Spinal cord (tissue), 10 donors: ENCODE results near the gene SOX13. TPM values are rescaled to one million over a fixed set of nuclear protein-coding genes. Genes with fewer than 3 reads are reported as not detected.
"Not testable (repeated sequence)": the region's sequence is repeated elsewhere in the genome, so short reads cannot be mapped to it uniquely, and the experiment has no call there.

ENCODE experiments used
- DNase-seq, 6 donors: peaks; one replicate each; pipeline versions ENCODE4 v3.0.0 to v3.0.0-alpha.2; 2013 to 2015; ENCODE audit warnings: low spot score in 6 of 6, low read depth in 4 of 6
- H3K27ac ChIP-seq: one replicate; pipeline ENCODE4 v1.5.1; 2013; ENCODE audit warnings: low read depth, low read length, control low read depth
- H3K27me3 ChIP-seq: one replicate; pipeline ENCODE4 v1.6.1; 2013; ENCODE audit warnings: low read length; ENCODE audit not compliant: control insufficient read depth, insufficient read depth
- H3K36me3 ChIP-seq: one replicate; pipeline ENCODE4 v1.6.1; 2013; ENCODE audit warnings: low read length; ENCODE audit not compliant: control insufficient read depth, insufficient read depth
- H3K4me1 ChIP-seq: one replicate; pipeline ENCODE4 v1.6.1; 2013; ENCODE audit warnings: low read length; ENCODE audit not compliant: control insufficient read depth, insufficient read depth
- H3K4me3 ChIP-seq: one replicate; pipeline ENCODE4 v1.5.1; 2013; ENCODE audit warnings: low read depth, low read length, control low read depth
- H3K9me3 ChIP-seq: one replicate; pipeline ENCODE4 v1.6.1; 2013; ENCODE audit warnings: low read length; ENCODE audit not compliant: control insufficient read depth, insufficient read depth
- WGBS: methylation state at CpG from one replicate; pipeline ENCODE4 v1.1.5; 2013; ENCODE audit warnings: missing lambda C conversion rate; ENCODE audit not compliant: insufficient coverage; 5-methylcytosine and 5-hydroxymethylcytosine counted together
- polyA plus RNA-seq, 2 donors: library from polyadenylated mRNA; unstranded; fragments of 120-200 nt; gene quantifications; one replicate each; pipeline ENCODE4 v1.2.1, GENCODE V29; 2013; ENCODE audit not compliant: insufficient read length in 2 of 2
- total RNA-seq, 2 donors: library from RNA; depleted of rRNA in 1 of 2; stranded (reverse); fragments of 120-200 nt in 1 of 2; fragments of >200 nt in 1 of 2; gene quantifications; one replicate each; pipeline versions ENCODE4 v1.2.3 to v1.2.4, GENCODE V29; 2013 to 2014
- donor health status: healthy.

Gene SOX13
- total and polyA plus RNA-seq, 4 donors: 8.4 to 49.6 (median 31.5) TPM

GRCh38 chr1:204081791-204082513, 9.0 kb downstream of the SOX13 start:
- no peaks in the 10 kb centered on the region for H3K9me3 ChIP-seq
- H3K36me3 ChIP-seq: peaks cover 3% of the 10 kb centered on the region
- H3K4me1 ChIP-seq: peaks cover 75% of the 10 kb centered on the region
- no peak for DNase-seq
- no peak overlapping the region for H3K27ac ChIP-seq
- H3K27me3 ChIP-seq: no peaks in the 10 kb centered on the region
- no peak overlapping the region for H3K4me3 ChIP-seq
- WGBS: 60% methylated on average over 6 of the region's 8 CpGs

- H3K4me1 ChIP-seq: peaks cover 81% of the 10 kb centered on the region
- no peak overlapping the region for H3K4me3 ChIP-seq
- no peaks in the 10 kb centered on the region for H3K27me3 ChIP-seq
- 95% methylated on average over 7 of the region's 7 CpGs for WGBS
- H3K9me3 ChIP-seq: no peaks in the 10 kb centered on the region
- peak overlapping the region; percentile 74 for H3K27ac ChIP-seq
- no peak for DNase-seq
- H3K36me3 ChIP-seq: peaks cover 3% of the 10 kb centered on the region
Measured at GRCh38 chr1:204083491-204083890, 10.6 kb downstream of the SOX13 start.

GRCh38 chr1:204084247-204084772, 11.4 kb downstream of the SOX13 start:
- peak overlapping the region; percentile 74 for H3K27ac ChIP-seq
- peaks cover 80% of the 10 kb centered on the region for H3K4me1 ChIP-seq
- H3K9me3 ChIP-seq: no peaks in the 10 kb centered on the region
- H3K4me3 ChIP-seq: no peak overlapping the region
- peak in 3 of 6 donors; percentile 62 to 85 (median 85) for DNase-seq
- 35% methylated on average over 2 of the region's 4 CpGs for WGBS
- no peaks in the 10 kb centered on the region for H3K27me3 ChIP-seq
- H3K36me3 ChIP-seq: peaks cover 3% of the 10 kb centered on the region

GRCh38 chr1:204085876-204086275, 13.0 kb downstream of the SOX13 start:
- WGBS: 74% methylated on average over 3 of the region's 7 CpGs
- Histone ChIP-seq H3K36me3 (peaks cover 3% of the 10 kb centered on the region), H3K27ac (no peak overlapping the region), H3K4me1 (peaks cover 76% of the 10 kb centered on the region), H3K27me3 (no peaks in the 10 kb centered on the region), H3K4me3 (no peak overlapping the region), H3K9me3 (no peaks in the 10 kb centered on the region)
- no peak for DNase-seq

GRCh38 chr1:204087181-204087892, 14.4 kb downstream of the SOX13 start:
- H3K27me3 ChIP-seq: no peaks in the 10 kb centered on the region
- H3K27ac ChIP-seq: no peak overlapping the region
- no peak overlapping the region for H3K4me3 ChIP-seq
- H3K4me1 ChIP-seq: peaks cover 70% of the 10 kb centered on the region
- H3K9me3 ChIP-seq: no peaks in the 10 kb centered on the region
- H3K36me3 ChIP-seq: peaks cover 3% of the 10 kb centered on the region
- WGBS: 93% methylated on average over 4 of the region's 8 CpGs
- DNase-seq: no peak

GRCh38 chr1:204087893-204088528, 15.1 kb downstream of the SOX13 start:
- Histone ChIP-seq H3K36me3 (peaks cover 3% of the 10 kb centered on the region), H3K27ac (peak overlapping the region; percentile 36), H3K9me3 (no peaks in the 10 kb centered on the region), H3K4me1 (peaks cover 67% of the 10 kb centered on the region), H3K27me3 (no peaks in the 10 kb centered on the region), H3K4me3 (no peak overlapping the region)
- 41% methylated on average over 3 of the region's 7 CpGs for WGBS
- DNase-seq: peak in 2 of 6 donors; percentile 27 to 38

- Histone ChIP-seq H3K9me3 (no peaks in the 10 kb centered on the region), H3K4me3 (no peak overlapping the region), H3K4me1 (peaks cover 67% of the 10 kb centered on the region), H3K27me3 (no peaks in the 10 kb centered on the region), H3K36me3 (peaks cover 1% of the 10 kb centered on the region), H3K27ac (peak overlapping the region; percentile 36)
- DNase-seq: no peak
- WGBS: 36% methylated on average over 3 of the region's 8 CpGs
Measured at GRCh38 chr1:204088596-204088995, 15.7 kb downstream of the SOX13 start.

- 43% methylated on average over 9 of the region's 15 CpGs for WGBS
- no peak overlapping the region for H3K4me3 ChIP-seq
- no peaks in the 10 kb centered on the region for H3K27me3 ChIP-seq
- H3K36me3 ChIP-seq: no peaks in the 10 kb centered on the region
- peaks cover 64% of the 10 kb centered on the region for H3K4me1 ChIP-seq
- peak in 1 of 6 donors; percentile 76 for DNase-seq
- no peaks in the 10 kb centered on the region for H3K9me3 ChIP-seq
- H3K27ac ChIP-seq: peak overlapping the region; percentile 36
Measured at GRCh38 chr1:204089044-204089751, 16.3 kb downstream of the SOX13 start.

- 100% methylated on average over 2 of the region's 3 CpGs for WGBS
- H3K36me3 ChIP-seq, H3K27ac ChIP-seq, H3K4me3 ChIP-seq, H3K9me3 ChIP-seq, DNase-seq, H3K27me3 ChIP-seq: not testable (repeated sequence)
- H3K4me1 ChIP-seq: peaks cover 64% of the 10 kb centered on the region
Measured at GRCh38 chr1:204090132-204090531, 17.2 kb downstream of the SOX13 start.
